Measurements from ENCODE around the gene TRPM1. TPM values are rescaled to one million over a fixed set of nuclear protein-coding genes. Genes with fewer than 3 reads are reported as not detected.

Gene TRPM1
- 0.07 TPM in 1 of 2 replicates, not detected in the other for total RNA-seq (2011; cell fraction: chromatin; rRNA removed; ENCODE audit: low replicate concordance)
- not detected in 2 replicates for total RNA-seq (2011; cell fraction: nucleolus; rRNA removed)
- total RNA-seq (2011; cell fraction: nucleoplasm; rRNA removed), result not detected in 2 replicates
- total RNA-seq (2014; rRNA removed) (not detected in 2 replicates), total RNA-seq (2014; rRNA removed; fragmentation: Illumina TruSeq; extraction: Trizol) (0.03 TPM in 1 of 2 replicates, not detected in the other), total RNA-seq (2015; rRNA removed; fragmentation: Illumina TruSeq; extraction: Trizol) (0.04 TPM in 1 of 2 replicates, not detected in the other), total RNA-seq (2021) (not detected in 2 replicates), polyA plus RNA-seq (2011; rRNA removed) (0.01 TPM in 1 of 2 replicates, not detected in the other), polyA plus RNA-seq (2014; fragmentation: Illumina TruSeq; extraction: Trizol) (0.03 TPM in 1 of 2 replicates, not detected in the other), polyA plus RNA-seq (2014; fragmentation: Nextera tagmentation; extraction: Ambion mirVana) (under 1 TPM; 0.03 to 0.06 TPM), polyA plus RNA-seq (2014; rRNA removed) (0.01 TPM in 1 of 2 replicates, not detected in the other), polyA minus RNA-seq (2011; rRNA and poly(A)+ RNA removed) (not detected in 2 replicates), Bru-seq, nascent RNA (percentile 5 among the genes with signal in this experiment), BruChase-seq, experiment 1, labeled RNA remaining after a 2-hour chase (percentile 0 among the genes with signal in this experiment), BruChase-seq, experiment 2, labeled RNA remaining after a 6-hour chase (percentile 6 among the genes with signal in this experiment)
- 0.01 TPM in 1 of 2 replicates, not detected in the other for polyA plus RNA-seq (2011; cell fraction: cytosol; rRNA removed)
- polyA plus RNA-seq (2011; cell fraction: nucleus; rRNA removed), result not detected in 2 replicates
- polyA plus RNA-seq (2012), result 0.01 and 0.06 TPM in 2 replicates
- not detected in 2 replicates for polyA minus RNA-seq (2011; cell fraction: cytosol; rRNA and poly(A)+ RNA removed)
- polyA minus RNA-seq (2011; cell fraction: nucleus; rRNA and poly(A)+ RNA removed), result not detected in 2 replicates
- long read RNA-seq, experiment 1, result 0 reads
- long read RNA-seq, experiment 2, result 0 reads
- long read RNA-seq, experiment 3, result 0 reads

- FAIRE-seq (no peak), ATAC-seq (no peak), DNase-seq (ENCODE audit: extremely low read depth in 1 of 4, low spot score in 3 of 4) (no peak)
- POLR2A ChIA-PET, result interaction anchor here (1.4 kb wide), 1 partner anchor 12 kb away, joined by 4 read pairs; no protein-coding TSS in a partner anchor
- H3K9me1 ChIP-seq (ENCODE audit: control insufficient read depth, insufficient read depth, low read length), result no peaks in the 10 kb centered on the region
- no peaks in the 10 kb centered on the region for H3K79me2 ChIP-seq (ENCODE audit: control insufficient read depth, insufficient read depth, low read length)
- H3K27ac ChIP-seq (ENCODE audit: extremely low read depth, low read depth, low read length), result no peak within 1 kb of the TSS
- no peak within 1 kb of the TSS for H3K4me3 ChIP-seq
- no peak within 1 kb of the TSS for H2AFZ ChIP-seq (ENCODE audit: low read depth, low read length)
- BruUV-seq (replicated peaks), result no TSS peak
- intact Hi-C loops (cut with micrococcal nuclease), result no loop called here
- in situ Hi-C loops (cut with MboI), result no loop called here
- H3K4me2 ChIP-seq (ENCODE audit: insufficient read depth, low read length), result no peak within 1 kb of the TSS
- H3K4me1 ChIP-seq (replicated peaks in 1 of 2; ENCODE audit: control insufficient read depth in 2 of 2, insufficient read depth in 2 of 2, low read length in 2 of 2), result peaks cover 0 to 5% of the 10 kb centered on the region in 2 experiments; a peak in 1 of 5 replicates
- no peak within 1 kb of the TSS for H3K9ac ChIP-seq (ENCODE audit: insufficient read depth in 1 of 2, low read depth in 2 of 2, low read length in 2 of 2)
- H3K27me3 ChIP-seq (ENCODE audit: control insufficient read depth in 2 of 2, insufficient read depth in 2 of 2, low read length in 2 of 2), result peaks cover 12 to 47% of the 10 kb centered on the region in 2 experiments
- H4K20me1 ChIP-seq (replicated peaks; ENCODE audit: control insufficient read depth, insufficient read depth, low read length), result peaks cover 6% of the 10 kb centered on the region; the same call in 1 of the 2 replicates
- no peaks in the 10 kb centered on the region for H3K9me3 ChIP-seq (replicated peaks; ENCODE audit: control insufficient read depth, insufficient read depth, low read depth, low read length)
- H3K36me3 ChIP-seq (ENCODE audit: control insufficient read depth, insufficient read depth, low read length), result no peaks in the 10 kb centered on the region
- 0% methylated on average over 5 of the region's 5 CpGs for WGBS (ENCODE audit: insufficient coverage, low coverage, missing lambda C conversion rate)
- CTCF ChIA-PET (ENCODE audit: low intra/inter-chr PET ratio), result no interaction called here
- TF ChIP-seq TAF15 (IDR thresholded peaks at IDR 0.05; ENCODE audit: low read depth, low read length) (no peak), ZBTB17 (CRISPR knock-in tag; IDR thresholded peaks at IDR 0.05) (no peak), VEZF1 (CRISPR knock-in tag; IDR thresholded peaks at IDR 0.05) (no peak), TCF7L2 (IDR thresholded peaks at IDR 0.05; ENCODE audit: low read depth, low read length) (no peak), HSF4 (CRISPR knock-in tag; IDR thresholded peaks at IDR 0.05; ENCODE audit: borderline replicate concordance) (no peak), HDAC3 (IDR thresholded peaks at IDR 0.05; ENCODE audit: borderline replicate concordance, partially characterized antibody) (no peak), SAFB (IDR thresholded peaks at IDR 0.05; ENCODE audit: borderline replicate concordance, low read depth, low read length) (no peak), ZNF668 (CRISPR knock-in tag; IDR thresholded peaks at IDR 0.05) (no peak), ZNF347 (CRISPR knock-in tag; IDR thresholded peaks at IDR 0.05; ENCODE audit: low read depth) (no peak), ZNF583 (CRISPR knock-in tag; IDR thresholded peaks at IDR 0.05) (no peak), SREBF2 (CRISPR knock-in tag; IDR thresholded peaks at IDR 0.05) (no peak)
- TF ChIP-seq, protein P1, sequence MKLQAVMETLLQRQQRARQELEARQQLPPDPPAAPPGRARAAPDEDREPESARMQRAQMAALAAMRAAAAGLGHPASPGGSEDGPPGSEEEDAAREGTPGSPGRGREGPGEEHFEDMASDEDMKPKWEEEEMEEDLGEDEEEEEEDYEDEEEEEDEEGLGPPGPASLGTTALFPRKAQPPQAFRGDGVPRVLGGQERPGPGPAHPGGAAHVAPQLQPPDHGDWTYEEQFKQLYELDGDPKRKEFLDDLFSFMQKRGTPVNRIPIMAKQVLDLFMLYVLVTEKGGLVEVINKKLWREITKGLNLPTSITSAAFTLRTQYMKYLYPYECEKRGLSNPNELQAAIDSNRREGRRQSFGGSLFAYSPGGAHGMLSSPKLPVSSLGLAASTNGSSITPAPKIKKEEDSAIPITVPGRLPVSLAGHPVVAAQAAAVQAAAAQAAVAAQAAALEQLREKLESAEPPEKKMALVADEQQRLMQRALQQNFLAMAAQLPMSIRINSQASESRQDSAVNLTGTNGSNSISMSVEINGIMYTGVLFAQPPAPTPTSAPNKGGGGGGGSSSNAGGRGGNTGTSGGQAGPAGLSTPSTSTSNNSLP (IDR thresholded peaks at IDR 0.05; ENCODE audit: borderline replicate concordance, low read depth, low read length), result no peak
- TF ChIP-seq, protein P2, sequence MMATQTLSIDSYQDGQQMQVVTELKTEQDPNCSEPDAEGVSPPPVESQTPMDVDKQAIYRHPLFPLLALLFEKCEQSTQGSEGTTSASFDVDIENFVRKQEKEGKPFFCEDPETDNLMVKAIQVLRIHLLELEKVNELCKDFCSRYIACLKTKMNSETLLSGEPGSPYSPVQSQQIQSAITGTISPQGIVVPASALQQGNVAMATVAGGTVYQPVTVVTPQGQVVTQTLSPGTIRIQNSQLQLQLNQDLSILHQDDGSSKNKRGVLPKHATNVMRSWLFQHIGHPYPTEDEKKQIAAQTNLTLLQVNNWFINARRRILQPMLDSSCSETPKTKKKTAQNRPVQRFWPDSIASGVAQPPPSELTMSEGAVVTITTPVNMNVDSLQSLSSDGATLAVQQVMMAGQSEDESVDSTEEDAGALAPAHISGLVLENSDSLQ (IDR thresholded peaks at IDR 0.05), result no peak
Observed at GRCh38 chr15:31101262-31102038, at the start of gene TRPM1. Gene TRPM1 (minus strand): TSS chr15:31101725. CDS start chr15:31081355, 20,370 bp downstream.
